ENCODE results near the gene HAPSTR1. TPM values are rescaled to one million over a fixed set of nuclear protein-coding genes. Genes with fewer than 3 reads are reported as not detected.
A peak's percentile ranks its signal among the peaks of the same experiment; 100 is the strongest.

The HAPSTR1 gene
- total RNA-seq, 1 experiment from 2014 or later: 59.6 TPM

DNA sequence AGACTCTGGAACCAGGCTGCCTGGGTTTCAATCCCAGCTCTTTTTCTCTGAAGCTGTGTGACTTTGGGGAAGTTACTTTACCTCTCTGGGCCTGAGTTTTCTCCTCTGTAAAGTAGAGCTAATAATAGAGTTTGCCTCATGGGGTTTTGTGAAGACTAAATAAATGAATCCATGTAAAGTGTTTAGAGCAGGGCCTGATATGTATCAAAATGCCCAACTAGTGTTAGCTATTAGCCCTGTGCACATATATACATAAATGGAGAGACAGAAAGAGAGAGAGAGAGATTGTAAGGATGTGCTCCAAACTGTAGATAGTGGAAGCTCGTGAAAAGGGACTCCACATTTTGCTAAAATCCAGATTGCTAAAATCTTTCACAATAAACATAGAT is 44.8 kb upstream of the HAPSTR1 start:
- Mint-ChIP-seq H3K27me3 (ENCODE audit: unreplicated experiment) (no peaks in the 10 kb centered on the region), H3K4me3 (ENCODE audit: low read depth, unreplicated experiment) (no peak overlapping the region), H3K9me3 (ENCODE audit: low read depth, unreplicated experiment) (no peaks in the 10 kb centered on the region), H3K27ac (ENCODE audit: unreplicated experiment) (no peak overlapping the region), H3K36me3 (ENCODE audit: insufficient read depth, unreplicated experiment) (peaks cover 13% of the 10 kb centered on the region), H3K4me1 (ENCODE audit: low read depth, unreplicated experiment) (peaks cover 23% of the 10 kb centered on the region)
- intact Hi-C loops (cut with micrococcal nuclease; ENCODE audit: unreplicated experiment): no loop called here
- CTCF ChIA-PET: interaction anchor here (0.9 to 1.5 kb wide), 2 partner anchors 13 to 45 kb away, joined by 4 to 10 read pairs; partner anchors contain the start of gene HAPSTR1
- DNase-seq: no peak
- TF ChIP-seq, protein P1, sequence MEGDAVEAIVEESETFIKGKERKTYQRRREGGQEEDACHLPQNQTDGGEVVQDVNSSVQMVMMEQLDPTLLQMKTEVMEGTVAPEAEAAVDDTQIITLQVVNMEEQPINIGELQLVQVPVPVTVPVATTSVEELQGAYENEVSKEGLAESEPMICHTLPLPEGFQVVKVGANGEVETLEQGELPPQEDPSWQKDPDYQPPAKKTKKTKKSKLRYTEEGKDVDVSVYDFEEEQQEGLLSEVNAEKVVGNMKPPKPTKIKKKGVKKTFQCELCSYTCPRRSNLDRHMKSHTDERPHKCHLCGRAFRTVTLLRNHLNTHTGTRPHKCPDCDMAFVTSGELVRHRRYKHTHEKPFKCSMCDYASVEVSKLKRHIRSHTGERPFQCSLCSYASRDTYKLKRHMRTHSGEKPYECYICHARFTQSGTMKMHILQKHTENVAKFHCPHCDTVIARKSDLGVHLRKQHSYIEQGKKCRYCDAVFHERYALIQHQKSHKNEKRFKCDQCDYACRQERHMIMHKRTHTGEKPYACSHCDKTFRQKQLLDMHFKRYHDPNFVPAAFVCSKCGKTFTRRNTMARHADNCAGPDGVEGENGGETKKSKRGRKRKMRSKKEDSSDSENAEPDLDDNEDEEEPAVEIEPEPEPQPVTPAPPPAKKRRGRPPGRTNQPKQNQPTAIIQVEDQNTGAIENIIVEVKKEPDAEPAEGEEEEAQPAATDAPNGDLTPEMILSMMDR (IDR thresholded peaks at IDR 0.05; ENCODE audit: unreplicated experiment): no peak
- no TSS peak for BruUV-seq (replicated peaks)

DNA sequence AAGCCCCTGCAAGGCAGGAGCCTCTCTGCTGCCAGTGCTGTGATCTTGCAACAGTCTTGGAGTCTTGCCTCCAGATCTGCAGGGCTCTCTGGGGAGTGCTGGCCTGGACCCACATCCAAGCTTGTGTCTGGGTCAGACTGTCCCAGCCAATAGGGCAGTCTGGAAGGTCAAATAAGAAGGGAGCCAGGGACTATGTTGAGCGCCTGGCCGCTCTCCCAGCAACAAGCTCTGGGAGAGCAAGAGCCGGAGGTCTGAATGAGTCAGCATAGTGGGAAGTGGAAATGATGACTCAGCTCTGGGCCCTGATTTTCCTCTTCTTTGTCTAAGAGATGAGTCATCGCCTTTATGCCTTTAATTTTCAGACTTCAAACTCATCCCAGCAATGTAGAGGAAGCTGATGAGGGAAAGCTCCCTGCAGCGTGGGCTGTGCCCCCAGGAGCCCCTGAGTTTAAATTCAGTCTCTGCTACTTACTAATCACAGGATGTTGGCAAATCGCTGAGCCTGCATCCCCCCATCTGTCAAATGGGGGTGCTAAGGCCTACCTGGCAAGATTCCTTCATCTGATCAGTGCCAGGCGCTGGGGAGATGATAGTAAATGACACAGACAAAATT is 43.6 kb upstream of the HAPSTR1 start:
- TF ChIP-seq, protein P1 (IDR thresholded peaks at IDR 0.05; ENCODE audit: unreplicated experiment): no peak
- Mint-ChIP-seq H3K9me3 (ENCODE audit: low read depth, unreplicated experiment) (no peaks in the 10 kb centered on the region), H3K4me1 (ENCODE audit: low read depth, unreplicated experiment) (peaks cover 23% of the 10 kb centered on the region), H3K27ac (ENCODE audit: unreplicated experiment) (peak overlapping the region; percentile 72), H3K4me3 (ENCODE audit: low read depth, unreplicated experiment) (peak overlapping the region; percentile 16), H3K27me3 (ENCODE audit: unreplicated experiment) (no peaks in the 10 kb centered on the region), H3K36me3 (ENCODE audit: insufficient read depth, unreplicated experiment) (peaks cover 13% of the 10 kb centered on the region)
- intact Hi-C loops (cut with micrococcal nuclease; ENCODE audit: unreplicated experiment): no loop called here
- CTCF ChIA-PET: interaction anchor here (0.5 to 1.5 kb wide), 5 partner anchors 14 to 179 kb away, joined by 3 to 11 read pairs (median 7); partner anchors contain the start of genes CARHSP1 and HAPSTR1
- peak; percentile 84 for DNase-seq
- BruUV-seq (replicated peaks): no TSS peak

DNA sequence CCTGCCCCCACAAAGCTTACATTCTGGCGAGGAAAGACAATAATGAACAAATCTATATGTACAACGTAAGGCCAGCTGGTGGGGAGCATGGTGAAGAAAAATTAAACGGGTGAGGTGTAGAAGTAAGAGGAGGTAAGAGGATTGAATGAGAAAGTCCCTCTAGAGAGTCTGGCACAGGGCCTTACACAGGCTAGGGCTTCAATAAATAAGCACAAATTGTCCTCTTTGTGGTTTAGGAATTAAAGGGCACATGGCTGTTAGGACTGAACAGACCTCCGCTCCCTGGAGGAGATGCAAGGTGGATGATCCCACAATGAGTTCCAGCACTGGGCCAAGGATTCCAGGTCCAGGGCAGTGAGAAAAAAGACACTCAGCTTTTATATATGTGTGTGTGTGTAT is 43.1 kb upstream of the HAPSTR1 start:
- TF ChIP-seq, protein P1 (IDR thresholded peaks at IDR 0.05; ENCODE audit: unreplicated experiment): no peak
- Mint-ChIP-seq H3K27ac (ENCODE audit: unreplicated experiment) (peak overlapping the region; percentile 72), H3K4me1 (ENCODE audit: low read depth, unreplicated experiment) (peaks cover 23% of the 10 kb centered on the region), H3K27me3 (ENCODE audit: unreplicated experiment) (no peaks in the 10 kb centered on the region), H3K9me3 (ENCODE audit: low read depth, unreplicated experiment) (no peaks in the 10 kb centered on the region), H3K4me3 (ENCODE audit: low read depth, unreplicated experiment) (no peak overlapping the region), H3K36me3 (ENCODE audit: insufficient read depth, unreplicated experiment) (peaks cover 18% of the 10 kb centered on the region)
- intact Hi-C loops (cut with micrococcal nuclease; ENCODE audit: unreplicated experiment): no loop called here
- DNase-seq: no peak
- BruUV-seq (replicated peaks): no TSS peak
- CTCF ChIA-PET: interaction anchor here (0.5 to 1.5 kb wide), 5 partner anchors 15 to 179 kb away, joined by 3 to 11 read pairs (median 7); partner anchors contain the start of genes CARHSP1 and HAPSTR1

DNA sequence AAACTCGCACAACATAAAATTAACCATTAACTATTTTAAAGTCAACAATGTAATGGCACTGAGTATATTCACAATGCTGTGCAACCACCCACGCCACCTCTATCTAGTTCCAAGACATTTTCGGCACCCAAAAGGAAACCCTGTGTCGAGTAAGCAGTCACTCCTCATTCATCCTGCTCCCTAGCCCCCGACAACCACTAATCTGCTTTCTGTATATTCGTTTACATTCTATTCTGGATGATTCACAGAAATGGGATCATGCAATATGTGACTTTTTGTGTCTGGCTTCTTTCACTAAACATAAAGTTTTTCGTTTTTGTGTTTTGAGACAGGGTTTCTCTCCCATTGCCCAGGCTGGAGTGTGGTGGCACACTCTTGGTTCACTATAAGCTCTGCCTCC is 42.2 kb upstream of the HAPSTR1 start:
- H3K27me3 Mint-ChIP-seq (ENCODE audit: unreplicated experiment): no peaks in the 10 kb centered on the region
- CTCF ChIA-PET: interaction anchor here (0.6 kb wide), 1 partner anchor 118 kb away, joined by 3 read pairs; no protein-coding TSS in a partner anchor
- no TSS peak for BruUV-seq (replicated peaks)
- no peak overlapping the region for H3K27ac Mint-ChIP-seq (ENCODE audit: unreplicated experiment)
- no peak for DNase-seq
- peaks cover 19% of the 10 kb centered on the region for H3K36me3 Mint-ChIP-seq (ENCODE audit: insufficient read depth, unreplicated experiment)
- TF ChIP-seq, protein P1 (IDR thresholded peaks at IDR 0.05; ENCODE audit: unreplicated experiment): no peak
- intact Hi-C loops (cut with micrococcal nuclease; ENCODE audit: unreplicated experiment): no loop called here
- H3K4me3 Mint-ChIP-seq (ENCODE audit: low read depth, unreplicated experiment): no peak overlapping the region
- H3K4me1 Mint-ChIP-seq (ENCODE audit: low read depth, unreplicated experiment): peaks cover 23% of the 10 kb centered on the region
- H3K9me3 Mint-ChIP-seq (ENCODE audit: low read depth, unreplicated experiment): no peaks in the 10 kb centered on the region

All from Calu3 (cell line).